Bronchial smooth muscle cell (primary cell): ENCODE data around the gene DDHD1. TPM values are rescaled to one million over a fixed set of nuclear protein-coding genes. Genes with fewer than 3 reads are reported as not detected.

Experiments used
- total RNA-seq: library from RNA; depleted of rRNA; stranded (reverse); fragments of >200 nt; gene quantifications from 2 replicates; pipeline ENCODE4 v1.2.1, GENCODE V29; 2014

Gene DDHD1
- 10.1 and 12.1 TPM in 2 replicates for total RNA-seq

GRCh38 chr14:53152887-53153701 lies at the start of gene DDHD1:
DDHD1 (minus strand) TSS chr14:53153323; CDS start chr14:53153098, 225 bp downstream.

Other genes with a start within 250 kb of the DDHD1 start
- gene FERMT2, start 202.3 kb downstream of the DDHD1 start, total RNA-seq, result 62.2 and 65.1 TPM in 2 replicates